Lower lobe of right lung (tissue), 2 donors: ENCODE measurements around the gene PAQR5. TPM values are rescaled to one million over a fixed set of nuclear protein-coding genes. Genes with fewer than 3 reads are reported as not detected.
A peak's percentile ranks its signal among the peaks of the same experiment; 100 is the strongest.

ENCODE experiments used
- ATAC-seq, 2 donors: fragments of 200-7000 bp; cut with Tn5 transposase; one replicate each; pipeline ENCODE4 v1.9.1; 2020 to 2022; ENCODE audit warnings: mild to moderate bottlenecking in 2 of 2, moderate library complexity in 2 of 2
- DNase-seq: peaks from one replicate; pipeline ENCODE4 v3.0.0-alpha.2; 2020
- H3K27ac ChIP-seq: fragments of 200-600 bp; one replicate; pipeline ENCODE4 v1.8.0; 2022
- H3K27me3 ChIP-seq: fragments of 200-600 bp; one replicate; pipeline ENCODE4 v1.8.0; 2022; ENCODE audit warnings: low read depth
- H3K36me3 ChIP-seq: fragments of 200-600 bp; one replicate; pipeline ENCODE4 v1.8.0; 2022; ENCODE audit warnings: mild to moderate bottlenecking
- H3K4me1 ChIP-seq: fragments of 200-600 bp; one replicate; pipeline ENCODE4 v1.8.0; 2022
- H3K4me3 ChIP-seq: fragments of 200-600 bp; one replicate; pipeline ENCODE4 v1.8.0; 2022; ENCODE audit warnings: mild to moderate bottlenecking
- H3K9me3 ChIP-seq: fragments of 200-600 bp; one replicate; pipeline ENCODE4 v1.8.0; 2022
- intact Hi-C: fragments of 100-400 bp; cut with DNase I; formaldehyde crosslinking; loops from one replicate; pipeline ENCODE4 v1.11.0; 2022
- total RNA-seq: library from RNA; stranded (reverse); fragmentation: NEBNext Ultra II Directional; extraction: Animal tissue kit (Norgen Biotek cat#: 25700); gene quantifications from one replicate; pipeline ENCODE4 v1.2.1, GENCODE V29; 2021
- TF ChIP-seq, protein P1 (sequence below): fragments of 200-600 bp; IDR thresholded peaks from one replicate; pipeline ENCODE4 v1.8.0; 2022; ENCODE audit warnings: antibody characterized with exemption, mild to moderate bottlenecking
- donor health status: DM: no; HTN: yes; CAD: no; lungs with severe emphysema.

The PAQR5 gene
- total RNA-seq, 1 donor from 2014 or later, result 30.6 TPM

- Histone ChIP-seq H3K4me3 (no peak overlapping the region), H3K36me3 (no peaks in the 10 kb centered on the region), H3K4me1 (peaks cover 9% of the 10 kb centered on the region), H3K27me3 (no peaks in the 10 kb centered on the region), H3K9me3 (no peaks in the 10 kb centered on the region), H3K27ac (no peak overlapping the region)
- DNase-seq (no peak), ATAC-seq (peak in 1 of 2 donors; percentile 14)
- TF ChIP-seq, protein P1, sequence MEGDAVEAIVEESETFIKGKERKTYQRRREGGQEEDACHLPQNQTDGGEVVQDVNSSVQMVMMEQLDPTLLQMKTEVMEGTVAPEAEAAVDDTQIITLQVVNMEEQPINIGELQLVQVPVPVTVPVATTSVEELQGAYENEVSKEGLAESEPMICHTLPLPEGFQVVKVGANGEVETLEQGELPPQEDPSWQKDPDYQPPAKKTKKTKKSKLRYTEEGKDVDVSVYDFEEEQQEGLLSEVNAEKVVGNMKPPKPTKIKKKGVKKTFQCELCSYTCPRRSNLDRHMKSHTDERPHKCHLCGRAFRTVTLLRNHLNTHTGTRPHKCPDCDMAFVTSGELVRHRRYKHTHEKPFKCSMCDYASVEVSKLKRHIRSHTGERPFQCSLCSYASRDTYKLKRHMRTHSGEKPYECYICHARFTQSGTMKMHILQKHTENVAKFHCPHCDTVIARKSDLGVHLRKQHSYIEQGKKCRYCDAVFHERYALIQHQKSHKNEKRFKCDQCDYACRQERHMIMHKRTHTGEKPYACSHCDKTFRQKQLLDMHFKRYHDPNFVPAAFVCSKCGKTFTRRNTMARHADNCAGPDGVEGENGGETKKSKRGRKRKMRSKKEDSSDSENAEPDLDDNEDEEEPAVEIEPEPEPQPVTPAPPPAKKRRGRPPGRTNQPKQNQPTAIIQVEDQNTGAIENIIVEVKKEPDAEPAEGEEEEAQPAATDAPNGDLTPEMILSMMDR, result no peak
- intact Hi-C loops, result no loop called here
These were observed 61.9 kb downstream of the PAQR5 start for GRCh38 chr15:69360642-69361041.

- Histone ChIP-seq H3K9me3 (no peaks in the 10 kb centered on the region), H3K27me3 (no peaks in the 10 kb centered on the region), H3K4me3 (no peak overlapping the region), H3K36me3 (no peaks in the 10 kb centered on the region), H3K4me1 (no peaks in the 10 kb centered on the region), H3K27ac (no peak overlapping the region)
- TF ChIP-seq, protein P1, result no peak
- intact Hi-C loops, result no loop called here
- no peak for DNase-seq
- ATAC-seq, result no peak
These were observed 68.5 kb downstream of the PAQR5 start for GRCh38 chr15:69367236-69367635.

DNA sequence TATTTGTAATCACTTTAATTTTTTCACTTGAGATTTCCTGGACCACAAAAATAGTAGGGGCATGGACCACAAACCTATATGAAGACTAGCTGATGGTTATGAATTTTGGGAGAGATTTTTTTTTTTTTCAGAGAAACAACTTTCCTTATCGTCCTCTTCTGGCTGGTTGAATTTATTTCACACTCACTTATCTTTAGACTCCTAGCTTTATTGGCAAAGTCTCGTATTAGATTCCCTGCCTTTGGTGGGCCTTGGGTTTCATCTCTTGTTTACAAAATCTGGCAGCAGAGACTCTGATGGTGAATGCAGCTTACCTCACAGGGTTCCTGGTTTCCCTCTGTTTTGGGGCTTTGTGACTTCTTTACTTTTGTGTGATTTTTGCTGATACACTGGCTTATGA lies 70.9 kb downstream of the PAQR5 start:
- Histone ChIP-seq H3K4me3 (no peak overlapping the region), H3K36me3 (no peaks in the 10 kb centered on the region), H3K27me3 (no peaks in the 10 kb centered on the region), H3K4me1 (no peaks in the 10 kb centered on the region), H3K27ac (no peak overlapping the region), H3K9me3 (no peaks in the 10 kb centered on the region)
- TF ChIP-seq, protein P1, result no peak
- intact Hi-C loops, result no loop called here
- DNase-seq (no peak), ATAC-seq (no peak)

- no peaks in the 10 kb centered on the region for H3K36me3 ChIP-seq
- DNase-seq, result no peak
- TF ChIP-seq, protein P1, result no peak
- H3K9me3 ChIP-seq, result no peaks in the 10 kb centered on the region
- ATAC-seq, result no peak
- H3K27ac ChIP-seq, result no peak overlapping the region
- no peaks in the 10 kb centered on the region for H3K4me1 ChIP-seq
- intact Hi-C loops, result no loop called here
- H3K27me3 ChIP-seq, result no peaks in the 10 kb centered on the region
- H3K4me3 ChIP-seq, result no peak overlapping the region
These were observed 74.7 kb downstream of the PAQR5 start for GRCh38 chr15:69373406-69373805.

DNA sequence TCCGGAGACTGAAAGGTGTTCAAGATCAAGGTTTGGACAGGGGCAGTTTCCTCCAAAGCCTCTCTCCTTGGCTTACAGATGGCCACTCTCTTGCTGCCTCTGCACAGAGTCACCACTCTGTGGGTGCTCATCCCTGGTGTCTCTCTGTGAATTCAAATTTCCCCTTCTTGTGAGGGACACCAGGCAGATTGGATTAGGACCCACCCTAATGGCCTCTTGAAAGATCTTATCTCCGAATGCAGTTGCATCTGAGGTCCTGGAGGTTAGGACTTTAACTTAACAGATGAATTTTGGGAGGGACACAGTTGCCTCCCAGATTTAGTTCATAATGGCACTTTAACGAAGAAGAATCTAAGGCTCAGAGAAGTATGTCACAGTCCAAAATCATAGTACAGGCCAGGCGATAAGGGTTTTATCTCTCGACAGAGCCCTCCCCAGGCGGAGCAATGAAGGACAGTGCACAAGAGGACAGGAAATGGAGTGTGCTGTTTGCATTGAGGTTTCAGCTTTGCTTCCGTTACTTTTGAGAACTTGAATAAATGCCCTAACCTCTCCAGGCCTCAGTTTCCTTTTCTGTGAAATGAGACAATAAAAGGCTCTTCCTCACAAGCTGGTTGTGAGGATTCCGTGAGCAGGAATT lies 76.6 kb downstream of the PAQR5 start:
- H3K4me3 ChIP-seq, result no peak overlapping the region
- ATAC-seq (no peak), DNase-seq (no peak)
- no peaks in the 10 kb centered on the region for H3K36me3 ChIP-seq
- no peaks in the 10 kb centered on the region for H3K27me3 ChIP-seq
- H3K4me1 ChIP-seq, result no peaks in the 10 kb centered on the region
- intact Hi-C loops, result no loop called here
- H3K9me3 ChIP-seq, result no peaks in the 10 kb centered on the region
- no peak overlapping the region for H3K27ac ChIP-seq
- TF ChIP-seq, protein P1, result no peak
